HepG2 (cell line): Measurements from ENCODE around the gene DOCK2. TPM values are rescaled to one million over a fixed set of nuclear protein-coding genes. Genes with fewer than 3 reads are reported as not detected.

ENCODE experiments used
- ATAC-seq: fragments of 200-7000 bp; cut with Tn5 transposase; 3 replicates; pipeline ENCODE4 v1.9.1; 2020; ENCODE audit warnings: mild to moderate bottlenecking, moderate library complexity
- BruUV-seq: library from RNA; stranded (reverse); fragments of 400-500 nt; replicated peaks from 2 replicates; lab custom pipeline; 2021; lab: Mats Ljungman, UMichigan
- CTCF ChIA-PET: fragments of 300-600 bp; formaldehyde crosslinking; extraction: SDS; loops from one replicate; lab custom pipeline; 2021; ENCODE audit warnings: low total read pairs, inconsistent platforms, low intra/inter-chr PET ratio; lab: Yijun Ruan, JAX
- POLR2A ChIA-PET: fragments of 350-600 bp; sonication (Branson Sonifier 250); formaldehyde crosslinking; loops from one replicate; lab custom pipeline; 2020; ENCODE audit warnings: antibody characterized with exemption, inconsistent platforms; lab: Yijun Ruan, JAX
- DNase-seq: peaks from one replicate; pipeline ENCODE4 v3.0.0-alpha.2; 2015; ENCODE audit warnings: low spot score
- FAIRE-seq: peaks from 3 replicates; lab custom pipeline; 2011; peaks lifted over from hg19 to GRCh38; lab: Jason Lieb, UNC
- H2AFZ ChIP-seq: one replicate; pipeline ENCODE4 v1.6.1; 2011; ENCODE audit warnings: low read length, inconsistent platforms
- H3K27ac ChIP-seq: fragments of 300-600 bp; 3 replicates; pipeline ENCODE4 v1.8.0; 2011; ENCODE audit warnings: mixed run types, mild to moderate bottlenecking, mixed read lengths, low read length, inconsistent platforms; ENCODE audit not compliant: insufficient read depth; ENCODE audit errors: extremely low read length
- H3K27me3 ChIP-seq, 2 experiments: fragments of 200-600 bp in 1 of 2; 2 replicates in 1 of 2; 3 replicates in 1 of 2; pipeline versions ENCODE4 v1.6.0 to v1.8.0; 2011; ENCODE audit warnings: low read length in 2 of 2, mild to moderate bottlenecking in 2 of 2, moderate library complexity in 2 of 2, inconsistent platforms in 1 of 2; ENCODE audit not compliant: insufficient read depth in 2 of 2, control insufficient read depth in 1 of 2
- H3K36me3 ChIP-seq, 2 experiments: fragments of 200-600 bp in 1 of 2; replicated peaks in 1 of 2; 2 replicates in 1 of 2; 3 replicates in 1 of 2; pipeline versions ENCODE4 v1.5.1 to v1.8.0; 2011; ENCODE audit warnings: low read length in 2 of 2, inconsistent platforms in 1 of 2; ENCODE audit not compliant: insufficient read depth in 2 of 2, control insufficient read depth in 1 of 2
- H3K4me1 ChIP-seq: 2 replicates; pipeline ENCODE4 v1.5.1; 2012; ENCODE audit warnings: low read length, inconsistent platforms; ENCODE audit not compliant: insufficient read depth
- H3K4me2 ChIP-seq: 2 replicates; pipeline ENCODE4 v1.6.0; 2011; ENCODE audit warnings: low read depth, low read length, inconsistent platforms
- H3K4me3 ChIP-seq, 3 experiments: fragments of 200-600 bp in 1 of 3; sonication (generic), shearing (Covaris generic) in 1 of 3; replicated peaks in 1 of 3; 2 replicates each; pipeline ENCODE4 v1.5.1; 2011 to 2016; ENCODE audit warnings: low read length in 3 of 3, inconsistent platforms in 2 of 3, low read depth in 2 of 3, mild to moderate bottlenecking in 2 of 3, control low read depth in 1 of 3, mixed read lengths in 1 of 3; ENCODE audit not compliant: insufficient read depth in 1 of 3
- H3K79me2 ChIP-seq: one replicate; pipeline ENCODE4 v1.6.1; 2011; ENCODE audit warnings: low read length, inconsistent platforms; ENCODE audit not compliant: insufficient read depth
- H3K9ac ChIP-seq: 2 replicates; pipeline ENCODE4 v1.6.0; 2011; ENCODE audit warnings: mild to moderate bottlenecking, low read depth, low read length, inconsistent platforms; ENCODE audit not compliant: insufficient read depth
- H3K9me3 ChIP-seq: 2 replicates; pipeline ENCODE4 v1.5.1; 2012; ENCODE audit warnings: mild to moderate bottlenecking, low read length
- H4K20me1 ChIP-seq: 2 replicates; pipeline ENCODE4 v1.6.0; 2011; ENCODE audit warnings: inconsistent platforms, mild to moderate bottlenecking, low read length, moderate library complexity; ENCODE audit not compliant: insufficient read depth
- FOXK2 ChIP-seq: fragments of 450-650 bp; IDR thresholded peaks from 2 replicates; pipeline ENCODE4 v1.6.1; 2016
- MATR3 ChIP-seq: sonication (generic); formaldehyde crosslinking; IDR thresholded peaks from 2 replicates; pipeline ENCODE4 v1.4.0; 2020; ENCODE audit warnings: missing genetic modification reagents
- MBNL3 ChIP-seq: fragments of 250-450 bp; sonication (Bioruptor Pico); conservative IDR thresholded peaks from 2 replicates; pipeline ENCODE4 v1.8.0; 2022; ENCODE audit warnings: mild to moderate bottlenecking, inconsistent platforms
- RCOR2 ChIP-seq: IDR thresholded peaks from 2 replicates; pipeline ENCODE4 v1.6.1; 2016; ENCODE audit warnings: missing biosample characterization, missing genetic modification reagents
- SMARCE1 ChIP-seq: fragments of 450-650 bp; IDR thresholded peaks from 2 replicates; pipeline ENCODE4 v1.6.1; 2017; ENCODE audit warnings: borderline replicate concordance
- TBX3 ChIP-seq: fragments of 450-650 bp; IDR thresholded peaks from 2 replicates; pipeline ENCODE4 v1.6.1; 2017; ENCODE audit warnings: antibody characterized with exemption, mild to moderate bottlenecking, inconsistent platforms, borderline replicate concordance
- ZNF367 ChIP-seq: sonication (generic); formaldehyde crosslinking; IDR thresholded peaks from 2 replicates; pipeline ENCODE4 v1.4.0; 2020; ENCODE audit warnings: missing genetic modification reagents, borderline replicate concordance
- ZNF644 ChIP-seq: IDR thresholded peaks from 2 replicates; pipeline ENCODE4 v1.6.1; 2016; ENCODE audit warnings: low read depth
- WGBS: methylation state at CpG from one replicate; pipeline ENCODE4 v1.1.6; 2017; ENCODE audit warnings: low lambda C conversion rate; 5-methylcytosine and 5-hydroxymethylcytosine counted together
- in situ Hi-C: cut with HindIII; loops from 2 replicates; pipeline ENCODE4 v1.10.0; 2017; ENCODE audit warnings: low pct_unique_long_range_greater_than_20kb; ENCODE audit not compliant: extremely low pct_ligation_motif_present
- intact Hi-C: fragments of 100-400 bp; cut with micrococcal nuclease; formaldehyde crosslinking; loops from one replicate; pipeline ENCODE4 v1.10.0; 2022; ENCODE audit not compliant: unreplicated experiment
- polyA plus RNA-seq, 8 experiments: library from polyadenylated mRNA; depleted of rRNA in 3 of 8; stranded (reverse) in 7 of 8; unstranded in 1 of 8; fragments of >200 nt; fragmentation: Illumina TruSeq in 4 of 8; extraction: Trizol in 4 of 8; gene quantifications; 2 replicates each; pipeline versions ENCODE4 v1.2.1 to v1.2.3, GENCODE V29; 2011 to 2016; ENCODE audit warnings: low read depth in 4 of 8, missing spikeins in 1 of 8, mixed read lengths in 1 of 8; ENCODE audit not compliant: insufficient read depth in 1 of 8
- total RNA-seq, 5 experiments: library from RNA; depleted of rRNA; stranded (reverse); fragments of >200 nt; fragmentation: Illumina TruSeq; extraction: Trizol; gene quantifications; 2 replicates each; pipeline ENCODE4 v1.2.3, GENCODE V29; 2016; ENCODE audit warnings: low read depth in 1 of 5
- TF ChIP-seq, protein P1 (sequence below): sonication (generic); formaldehyde crosslinking; IDR thresholded peaks from 2 replicates; pipeline ENCODE4 v1.4.0; 2020; ENCODE audit warnings: missing genetic modification reagents
- TF ChIP-seq, protein P2 (sequence below): sonication (generic); formaldehyde crosslinking; IDR thresholded peaks from 2 replicates; pipeline ENCODE4 v1.8.0; 2023; ENCODE audit warnings: mild to moderate bottlenecking, missing genetic modification reagents
- TF ChIP-seq, protein P3 (sequence below): sonication (generic); IDR thresholded peaks from 2 replicates; pipeline ENCODE4 v1.6.1; 2016; ENCODE audit warnings: low read depth, borderline replicate concordance
- TF ChIP-seq, protein P4 (sequence below), 2 experiments: fragments of 450-650 bp in 1 of 2; sonication (generic) in 1 of 2; formaldehyde crosslinking in 1 of 2; IDR thresholded peaks; 2 replicates each; pipeline versions ENCODE4 v1.6.1 to v1.8.0; 2016 to 2022; ENCODE audit warnings: antibody characterized with exemption in 1 of 2, mild to moderate bottlenecking in 1 of 2, missing genetic modification reagents in 1 of 2

DOCK2 gene
- total and polyA plus RNA-seq, 2 of the 13 experiments (the other 11 are each of a cell fraction or from before 2014, with no cell fraction given): not detected

DNA sequence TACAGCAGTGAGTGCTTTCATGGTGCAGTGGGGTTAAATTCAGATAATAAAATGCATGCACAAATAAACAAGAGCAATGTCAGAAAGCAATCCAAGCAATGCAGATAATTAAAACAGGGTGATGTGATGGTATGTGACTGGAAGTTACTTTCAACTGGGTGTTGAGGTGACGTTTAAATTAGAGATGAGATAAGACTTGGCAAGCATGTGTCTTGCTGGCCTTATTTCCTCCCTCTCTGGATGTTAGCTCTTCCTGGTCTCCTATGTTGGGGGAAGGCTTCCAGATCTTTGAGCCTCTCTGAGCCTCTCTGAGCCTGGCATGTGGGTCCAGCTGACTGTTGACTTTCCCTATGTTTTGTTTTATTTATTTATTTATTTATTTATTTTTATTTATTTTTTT lies 54.4 kb downstream of the DOCK2 start:
- ATAC-seq (no peak), FAIRE-seq (no peak), DNase-seq (no peak)
- WGBS: 0% methylated on average over 1 of the region's 1 CpG
- H2AFZ ChIP-seq: no peak overlapping the region
- in situ Hi-C loops: no loop called here
- ChIA-PET CTCF (no interaction called here), POLR2A (no interaction called here)
- no peak overlapping the region for H3K4me2 ChIP-seq
- no TSS peak for BruUV-seq
- H3K27ac ChIP-seq: no peak overlapping the region
- peaks cover 0 to 4% of the 10 kb centered on the region in 2 experiments; a peak in 2 of 5 replicates for H3K27me3 ChIP-seq
- no peaks in the 10 kb centered on the region for H3K9me3 ChIP-seq
- intact Hi-C loops: no loop called here
- H3K79me2 ChIP-seq: no peaks in the 10 kb centered on the region
- H3K9ac ChIP-seq: no peak overlapping the region
- TF ChIP-seq, protein P1, sequence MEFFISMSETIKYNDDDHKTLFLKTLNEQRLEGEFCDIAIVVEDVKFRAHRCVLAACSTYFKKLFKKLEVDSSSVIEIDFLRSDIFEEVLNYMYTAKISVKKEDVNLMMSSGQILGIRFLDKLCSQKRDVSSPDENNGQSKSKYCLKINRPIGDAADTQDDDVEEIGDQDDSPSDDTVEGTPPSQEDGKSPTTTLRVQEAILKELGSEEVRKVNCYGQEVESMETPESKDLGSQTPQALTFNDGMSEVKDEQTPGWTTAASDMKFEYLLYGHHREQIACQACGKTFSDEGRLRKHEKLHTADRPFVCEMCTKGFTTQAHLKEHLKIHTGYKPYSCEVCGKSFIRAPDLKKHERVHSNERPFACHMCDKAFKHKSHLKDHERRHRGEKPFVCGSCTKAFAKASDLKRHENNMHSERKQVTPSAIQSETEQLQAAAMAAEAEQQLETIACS (CRISPR knock-in tag): no peak
- TF ChIP-seq ZNF644 (no peak), ZNF367 (CRISPR knock-in tag) (no peak), TBX3 (no peak), FOXK2 (no peak), SMARCE1 (no peak), MBNL3 (CRISPR knock-in tag) (no peak), RCOR2 (CRISPR knock-in tag) (no peak), MATR3 (CRISPR knock-in tag) (no peak)
- TF ChIP-seq, protein P2, sequence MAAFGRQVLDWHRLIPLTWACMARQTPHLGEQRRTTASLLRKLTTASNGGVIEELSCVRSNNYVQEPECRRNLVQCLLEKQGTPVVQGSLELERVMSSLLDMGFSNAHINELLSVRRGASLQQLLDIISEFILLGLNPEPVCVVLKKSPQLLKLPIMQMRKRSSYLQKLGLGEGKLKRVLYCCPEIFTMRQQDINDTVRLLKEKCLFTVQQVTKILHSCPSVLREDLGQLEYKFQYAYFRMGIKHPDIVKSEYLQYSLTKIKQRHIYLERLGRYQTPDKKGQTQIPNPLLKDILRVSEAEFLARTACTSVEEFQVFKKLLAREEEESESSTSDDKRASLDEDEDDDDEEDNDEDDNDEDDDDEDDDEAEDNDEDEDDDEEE (CRISPR knock-in tag): no peak
- TF ChIP-seq, protein P3, sequence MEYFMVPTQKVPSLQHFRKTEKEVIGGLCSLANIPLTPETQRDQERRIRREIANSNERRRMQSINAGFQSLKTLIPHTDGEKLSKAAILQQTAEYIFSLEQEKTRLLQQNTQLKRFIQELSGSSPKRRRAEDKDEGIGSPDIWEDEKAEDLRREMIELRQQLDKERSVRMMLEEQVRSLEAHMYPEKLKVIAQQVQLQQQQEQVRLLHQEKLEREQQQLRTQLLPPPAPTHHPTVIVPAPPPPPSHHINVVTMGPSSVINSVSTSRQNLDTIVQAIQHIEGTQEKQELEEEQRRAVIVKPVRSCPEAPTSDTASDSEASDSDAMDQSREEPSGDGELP: no peak
- TF ChIP-seq, protein P4, sequence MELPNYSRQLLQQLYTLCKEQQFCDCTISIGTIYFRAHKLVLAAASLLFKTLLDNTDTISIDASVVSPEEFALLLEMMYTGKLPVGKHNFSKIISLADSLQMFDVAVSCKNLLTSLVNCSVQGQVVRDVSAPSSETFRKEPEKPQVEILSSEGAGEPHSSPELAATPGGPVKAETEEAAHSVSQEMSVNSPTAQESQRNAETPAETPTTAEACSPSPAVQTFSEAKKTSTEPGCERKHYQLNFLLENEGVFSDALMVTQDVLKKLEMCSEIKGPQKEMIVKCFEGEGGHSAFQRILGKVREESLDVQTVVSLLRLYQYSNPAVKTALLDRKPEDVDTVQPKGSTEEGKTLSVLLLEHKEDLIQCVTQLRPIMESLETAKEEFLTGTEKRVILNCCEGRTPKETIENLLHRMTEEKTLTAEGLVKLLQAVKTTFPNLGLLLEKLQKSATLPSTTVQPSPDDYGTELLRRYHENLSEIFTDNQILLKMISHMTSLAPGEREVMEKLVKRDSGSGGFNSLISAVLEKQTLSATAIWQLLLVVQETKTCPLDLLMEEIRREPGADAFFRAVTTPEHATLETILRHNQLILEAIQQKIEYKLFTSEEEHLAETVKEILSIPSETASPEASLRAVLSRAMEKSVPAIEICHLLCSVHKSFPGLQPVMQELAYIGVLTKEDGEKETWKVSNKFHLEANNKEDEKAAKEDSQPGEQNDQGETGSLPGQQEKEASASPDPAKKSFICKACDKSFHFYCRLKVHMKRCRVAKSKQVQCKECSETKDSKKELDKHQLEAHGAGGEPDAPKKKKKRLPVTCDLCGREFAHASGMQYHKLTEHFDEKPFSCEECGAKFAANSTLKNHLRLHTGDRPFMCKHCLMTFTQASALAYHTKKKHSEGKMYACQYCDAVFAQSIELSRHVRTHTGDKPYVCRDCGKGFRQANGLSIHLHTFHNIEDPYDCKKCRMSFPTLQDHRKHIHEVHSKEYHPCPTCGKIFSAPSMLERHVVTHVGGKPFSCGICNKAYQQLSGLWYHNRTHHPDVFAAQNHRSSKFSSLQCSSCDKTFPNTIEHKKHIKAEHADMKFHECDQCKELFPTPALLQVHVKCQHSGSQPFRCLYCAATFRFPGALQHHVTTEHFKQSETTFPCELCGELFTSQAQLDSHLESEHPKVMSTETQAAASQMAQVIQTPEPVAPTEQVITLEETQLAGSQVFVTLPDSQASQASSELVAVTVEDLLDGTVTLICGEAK (IDR thresholded peaks at IDR 0.05): no peak
- TF ChIP-seq, protein P4 (CRISPR knock-in tag; IDR thresholded peaks at IDR 0.05): no peak
- no peaks in the 10 kb centered on the region for H3K4me1 ChIP-seq
- no peaks in the 10 kb centered on the region for H4K20me1 ChIP-seq
- H3K4me3 ChIP-seq: no peak overlapping the region
- no peaks in the 10 kb centered on the region for H3K36me3 ChIP-seq
